HG02885 (cell line): ENCODE measurements around the gene VAV3.

Source experiments
- ATAC-seq: cut with Tn5 transposase; IDR thresholded peaks from one replicate; pipeline ENCODE4 v1.9.1; 2021; ENCODE audit warnings: mild to moderate bottlenecking; ENCODE audit not compliant: unreplicated experiment, poor library complexity

The VAV3 gene

DNA sequence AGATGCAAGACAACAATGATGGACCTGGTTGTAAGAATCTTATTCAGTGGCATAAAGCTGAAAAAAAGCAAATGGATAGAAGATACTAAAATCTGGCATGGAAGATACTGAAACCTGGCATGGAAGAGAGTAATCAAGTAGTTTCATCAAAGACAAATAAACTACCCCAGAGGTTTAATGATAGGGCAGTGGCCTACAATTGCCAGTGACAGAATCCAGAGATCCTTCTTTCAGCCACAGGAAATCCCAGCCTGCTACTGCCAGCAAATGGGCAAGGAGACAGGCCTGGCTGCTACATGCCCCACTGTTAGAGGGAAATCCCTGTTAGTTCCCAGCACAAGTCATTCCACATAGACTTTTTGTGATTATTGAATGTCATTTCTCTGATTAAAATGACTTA is 409.4 kb downstream of the VAV3 start:
- ATAC-seq: no peak

DNA sequence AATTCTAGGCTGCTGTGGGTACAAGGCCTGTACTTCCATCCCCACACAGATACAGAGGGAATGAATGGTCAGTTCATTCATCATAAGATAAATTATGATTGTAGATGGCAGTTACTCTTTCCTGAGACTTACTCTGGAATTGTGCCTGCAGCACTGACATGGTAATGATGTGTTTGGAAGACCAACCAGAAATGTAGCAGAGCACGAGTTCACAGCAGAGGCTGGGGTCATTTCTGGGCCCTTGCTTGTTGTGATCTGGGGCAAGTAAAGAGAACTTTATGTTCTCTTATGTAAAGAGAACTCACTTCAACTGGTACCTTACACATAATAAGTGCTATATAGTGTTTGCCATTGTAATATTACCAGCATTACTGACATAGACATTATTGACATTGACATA is 412.2 kb downstream of the VAV3 start:
- ATAC-seq: no peak

DNA sequence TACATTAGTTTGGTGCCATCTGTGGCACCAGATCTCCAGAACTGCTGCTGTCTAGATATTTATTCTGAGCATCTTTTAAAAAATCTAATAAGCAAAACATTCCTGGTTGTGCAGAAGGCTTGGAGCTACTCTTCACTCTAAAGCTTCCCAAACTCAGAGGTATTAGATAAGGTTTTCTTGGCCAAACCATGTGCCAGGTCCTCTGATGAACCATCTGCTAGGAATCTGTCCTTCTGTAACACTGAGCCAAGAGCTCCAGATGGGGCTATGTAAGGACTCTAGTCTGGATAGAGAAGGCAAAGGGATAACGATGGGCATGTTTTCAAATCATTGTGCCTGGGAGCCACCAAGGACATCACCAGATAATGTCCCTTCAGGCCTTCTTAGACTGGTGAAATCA is 413.5 kb downstream of the VAV3 start:
- ATAC-seq: no peak

DNA sequence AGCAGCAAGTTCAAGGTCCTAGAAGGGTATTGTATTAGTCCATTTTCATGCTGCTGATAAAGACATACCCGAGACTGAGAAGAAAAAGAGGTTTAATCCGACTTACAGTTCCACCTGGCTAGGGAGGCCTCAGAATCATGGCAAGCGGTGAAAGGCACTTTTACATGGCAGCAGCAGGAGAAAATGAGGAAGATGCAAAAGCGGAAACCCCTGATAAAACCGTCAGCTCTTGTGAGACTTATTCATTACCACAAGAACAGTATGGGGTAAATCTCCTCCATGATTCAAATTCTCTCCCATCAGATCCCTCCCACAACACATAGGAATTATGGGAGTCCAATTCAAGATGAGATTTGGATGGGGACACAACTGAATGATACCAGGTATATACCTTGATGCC is 414.6 kb downstream of the VAV3 start:
- no peak for ATAC-seq

DNA sequence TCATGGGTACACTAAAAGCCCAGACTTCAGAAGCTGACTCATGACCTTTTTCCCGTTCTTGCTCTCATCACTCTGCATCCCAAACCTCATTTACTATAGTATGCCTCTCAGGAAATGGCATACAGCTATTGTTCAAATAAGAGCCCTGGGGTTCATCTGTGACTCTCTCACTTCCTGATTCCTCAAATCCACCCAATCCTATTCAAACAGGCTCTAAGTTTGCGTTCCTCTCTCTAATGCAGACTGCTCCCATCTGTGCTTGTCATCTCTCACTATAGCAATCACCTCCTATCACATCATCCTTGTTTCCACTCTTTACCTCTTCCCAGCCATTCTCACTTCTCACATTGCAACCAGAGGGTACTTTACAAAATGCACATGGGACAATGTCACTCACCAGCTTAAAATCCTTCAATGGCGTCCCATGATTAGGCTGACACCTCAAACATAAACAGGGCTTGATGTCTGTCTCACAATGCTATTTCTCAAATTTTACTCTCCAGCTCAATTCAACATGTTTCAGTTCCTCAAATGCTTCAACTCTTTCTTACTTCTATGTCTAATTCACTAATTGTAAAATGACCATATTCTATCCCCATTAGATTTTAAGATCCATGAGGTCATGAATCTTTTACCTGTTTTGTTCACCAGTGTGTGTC is 415.7 kb downstream of the VAV3 start:
- ATAC-seq: peak; percentile 61

DNA sequence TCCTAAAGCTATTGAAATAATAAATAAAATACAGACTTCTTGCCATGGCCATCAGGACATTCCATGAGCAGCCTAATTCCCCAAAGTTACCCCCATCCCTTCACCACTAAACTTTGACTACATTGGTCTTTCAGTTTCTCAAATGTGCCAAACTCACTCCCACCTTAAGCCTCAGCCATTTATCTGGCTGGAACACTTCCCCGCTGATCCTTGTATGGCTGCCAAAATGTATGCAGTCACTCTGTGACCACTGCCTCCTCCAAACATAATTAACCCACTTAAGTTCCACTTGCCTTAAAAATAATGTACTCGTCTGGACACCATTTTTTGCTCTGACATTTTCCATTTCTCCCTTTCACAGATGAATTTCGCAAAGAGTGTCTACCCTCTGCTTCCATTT is 416.7 kb downstream of the VAV3 start:
- no peak for ATAC-seq

DNA sequence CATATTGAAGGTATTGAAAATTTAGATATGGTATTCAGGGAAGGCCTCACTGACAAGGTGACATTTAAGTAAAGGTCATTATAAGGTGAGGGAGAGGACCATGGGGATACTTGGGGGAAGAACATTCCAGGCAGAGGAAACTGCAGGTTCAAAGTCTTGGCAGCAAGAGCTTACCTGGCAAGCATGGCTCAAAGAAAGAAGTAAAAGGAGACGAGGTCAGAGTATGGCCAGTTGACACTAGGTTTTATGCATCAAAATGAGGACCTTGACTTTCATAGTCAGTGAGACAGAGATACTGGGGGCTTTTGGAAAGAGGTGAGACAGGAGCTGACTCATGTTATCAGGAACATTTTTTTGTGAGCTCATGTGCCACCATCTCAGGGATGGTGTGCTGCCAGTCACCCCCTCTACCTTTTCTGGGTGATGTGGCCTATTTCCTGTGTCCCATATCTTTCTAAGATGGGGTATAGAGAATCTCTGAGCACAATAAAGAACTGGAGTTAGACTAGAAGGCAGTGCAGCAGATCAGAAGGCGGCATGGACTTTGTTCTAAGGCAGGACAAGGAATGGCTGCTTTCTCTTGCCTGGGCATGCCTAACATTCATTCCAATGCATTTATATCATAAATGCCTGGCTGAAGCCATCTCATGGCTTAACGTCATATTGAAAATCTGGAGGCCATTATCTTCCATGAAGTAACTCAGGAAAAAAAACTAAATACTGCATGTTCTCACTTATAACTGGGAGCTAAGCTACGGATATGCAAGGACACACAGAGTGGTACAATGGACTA is 417.4 kb downstream of the VAV3 start:
- ATAC-seq: no peak

DNA sequence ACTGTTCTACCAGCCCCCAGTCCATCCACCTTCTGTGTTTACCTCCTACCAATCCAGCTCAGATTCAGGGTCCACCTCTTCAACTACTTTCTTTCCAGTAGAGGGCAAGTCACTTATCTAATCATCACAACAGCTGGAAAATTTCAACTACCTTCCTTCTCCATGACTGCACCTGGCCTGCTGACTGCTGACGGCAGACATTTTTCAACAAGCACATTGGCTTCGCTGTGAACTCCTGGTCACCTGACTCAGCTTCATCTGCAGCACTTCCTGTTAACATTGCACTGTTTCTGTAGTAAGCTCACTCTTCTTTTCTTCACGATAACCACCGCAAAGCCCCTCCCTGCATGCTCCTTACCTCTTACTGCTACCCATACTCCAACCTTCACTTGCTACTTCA is 418.4 kb downstream of the VAV3 start:
- no peak for ATAC-seq

DNA sequence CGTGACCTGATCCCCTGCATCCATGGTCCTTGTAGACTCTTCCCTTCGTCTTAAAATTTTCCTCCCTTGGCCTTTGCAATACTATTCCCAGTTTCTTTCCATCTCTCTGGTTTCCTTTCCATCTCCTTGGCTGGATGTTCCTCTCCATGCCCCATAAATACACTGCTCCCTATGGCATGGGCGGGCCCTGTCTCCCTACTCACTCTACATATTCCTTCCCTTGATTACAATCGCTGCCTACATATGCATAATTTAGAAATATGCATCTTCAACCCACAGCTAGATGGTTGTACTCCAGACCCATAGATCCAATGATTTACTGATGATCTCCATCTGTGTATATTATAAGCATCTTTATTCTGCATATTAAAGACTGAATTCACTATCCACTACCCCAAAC is 419.1 kb downstream of the VAV3 start:
- no peak for ATAC-seq

DNA sequence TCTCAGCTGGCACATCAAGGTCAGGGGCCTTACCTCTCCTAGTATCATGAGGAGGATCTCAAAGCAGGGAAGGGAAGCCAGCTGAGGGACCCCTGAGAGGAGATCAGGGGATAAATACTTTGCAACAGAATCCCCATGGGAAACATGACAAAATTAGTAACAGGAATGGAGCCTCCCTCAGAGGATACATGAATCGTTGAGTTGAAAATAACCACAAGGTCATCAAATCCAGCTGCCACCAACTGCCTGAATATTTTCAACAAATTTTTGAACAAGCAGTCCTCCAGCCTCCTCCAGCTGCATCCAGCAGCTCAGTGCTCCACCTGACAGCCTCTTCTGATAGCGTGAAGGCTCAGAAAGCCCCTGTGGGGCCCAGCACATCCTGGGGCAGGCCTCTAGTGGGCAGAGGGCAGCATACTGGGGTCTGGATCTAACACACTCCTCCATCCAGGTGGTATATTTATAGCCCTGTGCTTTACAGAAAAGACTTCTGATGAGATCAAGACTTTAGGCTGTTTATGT is 419.9 kb downstream of the VAV3 start:
- no peak for ATAC-seq

DNA sequence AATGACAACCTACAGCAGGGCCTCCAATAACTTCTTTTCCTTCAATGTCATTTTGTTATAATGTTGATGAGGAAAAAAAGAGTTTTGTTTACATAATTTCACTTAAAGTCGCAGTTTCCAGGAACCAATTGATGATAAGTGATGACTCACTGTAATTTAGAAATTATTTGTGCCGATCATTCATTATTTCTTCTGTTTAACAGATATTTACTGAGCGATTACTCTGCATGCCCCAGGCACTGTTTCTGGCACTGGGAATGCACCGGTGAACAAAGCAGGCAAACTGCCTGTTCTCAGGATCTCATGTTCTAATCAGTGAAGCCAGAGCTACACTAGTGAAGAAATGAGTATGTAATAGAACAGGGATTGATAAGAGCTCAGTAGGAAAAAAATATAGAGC is 420.7 kb downstream of the VAV3 start:
- no peak for ATAC-seq

DNA sequence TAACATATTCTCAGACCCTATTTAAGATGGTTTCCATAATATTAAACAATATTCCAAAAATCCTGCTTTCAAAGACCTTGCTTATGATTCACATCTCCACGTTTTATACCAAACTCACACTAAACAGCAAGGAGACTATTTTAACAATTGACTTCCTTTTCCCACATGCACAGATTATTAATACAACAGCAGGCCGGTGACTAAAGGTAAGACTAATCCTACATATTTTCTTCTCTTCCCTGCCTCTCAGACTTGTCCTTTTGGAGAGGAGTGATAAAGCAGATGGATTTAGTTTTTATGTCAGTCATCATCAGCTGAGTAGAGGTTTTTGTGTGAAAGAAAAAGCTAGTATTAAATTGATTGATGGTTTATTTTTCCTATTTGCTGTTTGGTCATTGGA is 423.6 kb downstream of the VAV3 start:
- ATAC-seq: no peak

DNA sequence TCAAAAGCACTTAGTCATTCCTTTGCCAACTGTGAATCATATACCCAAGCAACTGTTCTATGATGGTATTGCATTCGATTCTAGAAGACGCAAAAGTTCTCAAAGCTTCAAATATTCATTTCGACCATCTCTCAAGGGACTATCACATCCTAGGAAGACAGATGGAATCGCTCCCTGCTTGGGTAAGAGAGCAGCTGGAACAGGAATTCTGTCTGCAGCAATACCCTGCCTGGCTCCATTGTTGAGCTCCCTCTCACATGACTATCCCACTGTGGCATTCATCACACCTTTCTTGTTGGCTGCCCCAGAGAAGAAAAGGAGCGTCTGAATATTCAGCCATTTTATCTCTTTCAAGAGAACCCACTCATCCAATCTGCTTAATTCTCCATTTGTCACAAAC is 426.5 kb downstream of the VAV3 start:
- no peak for ATAC-seq

DNA sequence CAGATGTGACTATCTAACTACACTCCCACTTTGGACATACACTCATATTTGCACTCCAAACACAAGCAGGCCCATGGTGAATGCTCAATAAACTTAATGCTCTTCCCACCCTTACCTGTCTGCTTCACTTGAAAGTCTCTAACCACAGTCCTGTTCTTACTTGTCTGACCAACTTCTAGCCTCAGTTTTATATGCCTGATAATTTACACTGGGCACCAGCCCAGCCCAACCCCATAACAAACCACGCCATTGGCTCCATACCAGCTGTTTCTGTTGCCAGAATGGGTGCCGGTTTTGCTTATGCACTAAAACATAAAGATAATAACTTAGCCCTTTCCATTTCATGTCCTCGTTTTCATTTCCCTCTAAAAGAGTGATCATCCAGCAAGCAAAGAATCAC is 428.7 kb downstream of the VAV3 start:
- no peak for ATAC-seq

DNA sequence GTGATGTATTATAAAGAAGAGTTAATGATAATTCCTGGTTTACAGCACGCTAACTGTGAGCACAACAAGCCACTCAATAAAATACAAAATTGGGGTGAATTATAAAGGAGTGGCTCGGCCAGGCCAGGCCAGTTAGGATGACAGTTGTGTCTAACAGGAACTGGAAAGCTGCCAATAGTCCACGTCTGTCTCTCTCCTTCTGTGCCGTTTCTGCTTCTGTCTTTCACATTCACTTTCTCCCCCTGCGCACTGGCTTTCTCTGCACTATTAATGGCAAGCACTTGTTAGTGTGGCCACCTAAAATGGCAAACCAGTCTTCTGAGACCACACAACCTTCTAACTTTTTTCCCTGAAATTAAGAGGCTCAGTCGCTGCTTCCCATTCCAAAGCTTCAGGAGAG is 429.9 kb downstream of the VAV3 start:
- ATAC-seq: peak; percentile 80

DNA sequence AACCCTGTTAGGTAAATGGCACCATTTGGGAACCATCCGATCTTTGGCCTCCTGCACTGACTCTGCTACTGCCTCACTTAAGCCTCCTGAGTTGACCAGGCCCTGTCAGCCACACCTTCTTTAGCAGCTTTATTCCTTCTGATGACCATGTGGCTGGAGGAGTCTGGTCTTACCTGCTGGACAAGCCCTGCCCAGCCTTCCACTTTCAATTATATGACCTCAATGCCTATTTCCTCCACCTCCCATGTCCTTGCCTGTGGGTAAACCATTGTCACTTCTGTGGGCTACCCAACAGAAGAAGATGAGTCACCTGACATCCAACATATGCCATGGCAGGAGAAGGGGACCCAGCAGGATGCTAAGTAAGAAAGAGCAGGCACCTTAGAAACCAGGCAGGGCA is 430.3 kb downstream of the VAV3 start:
- no peak for ATAC-seq

DNA sequence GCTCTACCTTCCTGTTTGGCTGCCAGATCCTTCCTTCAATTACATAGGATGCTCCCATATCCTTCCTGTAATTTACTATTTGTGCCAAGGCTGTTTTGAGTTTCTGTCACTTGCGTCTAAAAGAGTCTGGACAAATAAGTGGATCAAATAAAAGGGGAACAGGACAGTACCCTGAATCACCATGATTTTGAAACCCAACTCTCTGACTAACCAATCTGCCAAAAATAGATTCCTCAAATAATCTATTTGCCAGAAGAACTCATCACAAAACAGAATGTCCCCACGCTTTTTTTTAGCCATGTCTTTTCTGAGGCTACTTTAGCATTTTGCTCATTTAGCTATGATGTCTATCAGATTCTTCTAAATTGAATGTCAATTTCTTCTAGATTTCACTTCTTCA is 431.5 kb downstream of the VAV3 start:
- ATAC-seq: no peak

DNA sequence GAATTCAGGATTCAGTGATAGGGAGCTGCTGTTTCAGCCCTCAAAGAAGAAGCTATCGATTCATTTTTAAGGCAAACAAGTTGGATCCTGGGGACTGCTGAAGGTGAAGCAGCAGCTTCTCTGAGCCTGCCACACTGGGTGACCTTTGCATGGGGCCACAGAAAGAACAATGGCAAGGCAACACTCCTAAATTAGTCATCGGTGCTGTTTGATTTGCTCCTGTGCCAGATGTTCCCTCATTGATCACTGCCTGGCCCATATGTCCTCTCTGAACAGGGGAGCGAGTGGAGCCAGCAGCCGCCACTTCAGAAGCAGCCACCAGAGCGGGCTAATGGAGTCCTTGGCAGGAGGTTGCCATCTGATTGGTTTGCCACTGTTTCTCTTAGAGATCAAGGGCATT is 432.7 kb downstream of the VAV3 start:
- ATAC-seq: no peak

DNA sequence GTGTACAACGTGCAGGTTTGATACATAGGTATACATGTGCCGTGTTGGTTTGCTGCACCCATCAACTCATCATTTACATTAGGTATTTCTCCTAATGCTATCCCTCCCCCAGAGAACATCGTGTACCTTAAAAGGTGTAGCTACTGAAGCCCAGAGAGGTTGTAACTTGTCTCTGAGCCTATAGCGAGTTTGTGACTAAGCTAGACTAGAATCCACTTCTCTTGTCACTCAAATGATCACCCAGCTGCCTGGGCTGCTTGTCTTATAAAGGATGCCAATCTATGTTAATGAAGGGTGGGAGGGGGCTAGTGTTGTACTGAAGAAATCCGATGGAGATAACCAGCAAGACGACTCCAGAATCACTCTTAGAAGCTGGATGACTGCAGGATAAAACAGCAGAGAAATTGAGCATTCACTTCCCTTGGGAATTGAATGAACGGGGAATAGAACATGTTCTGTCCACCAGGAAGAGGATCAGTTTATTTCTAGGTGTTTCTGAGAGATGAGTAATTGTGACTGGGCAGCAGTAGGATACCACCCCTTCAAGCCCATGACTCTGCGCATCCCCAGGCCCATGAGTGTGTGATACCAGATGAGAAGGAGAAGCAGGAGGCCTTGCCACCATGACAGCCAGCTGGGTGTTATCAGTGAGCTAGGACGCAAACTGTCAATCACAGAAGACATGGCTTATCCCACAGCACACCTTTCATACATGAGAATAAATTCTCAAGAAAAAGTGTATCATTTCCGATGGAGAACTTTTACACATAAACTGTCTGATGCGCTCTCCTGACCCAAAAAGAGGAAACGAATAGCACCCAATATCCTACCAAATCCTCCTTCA is 433.7 kb downstream of the VAV3 start:
- no peak for ATAC-seq

DNA sequence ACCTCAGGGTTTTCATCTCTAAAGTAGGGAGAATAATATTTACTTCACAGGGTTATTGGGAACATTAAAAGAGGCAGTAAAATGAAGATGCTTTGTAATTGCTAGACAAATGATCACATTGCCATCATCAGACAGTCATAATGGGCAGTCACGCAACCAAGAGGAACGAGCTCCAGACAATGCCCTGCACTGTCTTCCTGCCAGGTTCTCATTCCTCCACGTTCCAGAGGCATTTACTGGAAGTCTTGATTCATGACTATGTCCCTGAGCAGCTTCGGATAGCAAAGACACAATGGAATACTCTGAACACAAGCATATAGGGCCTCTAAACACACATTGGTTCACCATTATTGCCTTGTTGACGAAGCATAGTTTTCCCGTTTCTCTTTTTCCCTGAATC is 434.4 kb downstream of the VAV3 start:
- ATAC-seq: no peak

DNA sequence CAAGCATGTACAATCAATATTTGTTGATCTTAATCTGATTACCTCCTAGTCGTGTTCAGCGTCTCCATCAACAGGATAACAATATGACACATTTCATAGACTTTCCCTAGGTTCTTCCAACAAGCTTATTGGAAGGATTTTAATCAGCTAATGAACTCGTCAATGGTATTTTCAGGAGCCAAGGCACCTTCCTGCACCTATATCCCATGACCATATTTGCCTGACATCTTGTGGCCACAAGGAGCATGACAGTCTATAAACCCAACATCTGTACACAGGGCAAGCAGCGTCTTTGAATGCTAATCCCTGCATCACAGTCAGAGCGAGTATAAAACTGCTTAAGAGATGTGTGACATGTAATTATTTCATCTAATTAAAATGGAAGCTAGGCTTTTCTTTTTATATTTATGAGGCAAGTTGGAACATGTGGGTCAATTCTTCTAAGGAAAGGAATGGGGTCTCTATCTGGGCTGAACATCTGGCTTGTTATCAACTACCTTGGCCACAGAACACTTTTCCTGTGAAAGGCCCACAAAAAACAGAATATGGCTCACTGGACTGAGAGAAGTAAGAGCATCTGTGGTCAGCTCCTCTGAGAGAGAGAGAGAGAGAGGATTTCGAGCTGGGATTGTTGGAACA is 435.4 kb downstream of the VAV3 start:
- peak; percentile 98 for ATAC-seq
